HG03139 (cell line): ENCODE results near the gene WNT16.

Experiments
- ATAC-seq: cut with Tn5 transposase; IDR thresholded peaks from one replicate; pipeline ENCODE4 v1.9.1; 2021; ENCODE audit not compliant: unreplicated experiment

The WNT16 gene

DNA sequence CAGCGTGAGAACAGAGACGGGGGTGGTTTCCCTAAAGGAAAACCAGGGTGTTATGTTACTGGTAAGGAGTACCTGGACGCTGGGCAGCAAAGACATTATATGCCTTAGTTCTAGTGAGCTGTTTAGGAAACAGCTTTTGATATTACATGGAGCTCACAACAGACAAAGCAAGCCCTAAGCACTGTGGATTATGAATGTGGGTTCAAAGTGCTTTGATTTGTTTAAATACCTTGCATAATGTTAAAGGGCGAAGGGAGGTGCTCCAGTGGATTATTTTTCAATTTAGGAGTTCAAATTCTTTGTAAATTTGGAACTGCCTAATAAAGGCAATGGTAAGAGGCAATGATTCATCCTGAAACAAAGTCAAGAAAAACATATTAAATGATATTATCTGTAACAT is 13.8 kb downstream of the WNT16 start:
- no peak for ATAC-seq

DNA sequence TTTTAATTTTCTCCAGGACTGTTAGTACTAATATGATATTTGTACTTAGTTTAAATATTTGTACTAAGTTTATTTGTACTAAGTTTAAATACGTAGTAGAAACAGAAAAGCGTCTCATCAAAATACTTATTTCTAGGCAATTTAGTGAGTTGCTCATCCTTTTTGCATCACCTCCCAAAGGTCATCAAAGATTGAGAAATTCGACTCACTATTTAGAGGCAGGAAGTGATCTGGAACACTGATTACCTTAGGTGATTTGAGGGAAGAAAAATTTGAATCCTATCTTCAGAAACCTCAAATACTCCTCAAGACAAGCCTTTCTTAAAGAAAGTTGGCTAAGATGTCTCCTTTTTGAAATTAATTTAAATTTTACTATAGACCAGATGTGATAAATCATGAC is 14.5 kb downstream of the WNT16 start:
- ATAC-seq: no peak

DNA sequence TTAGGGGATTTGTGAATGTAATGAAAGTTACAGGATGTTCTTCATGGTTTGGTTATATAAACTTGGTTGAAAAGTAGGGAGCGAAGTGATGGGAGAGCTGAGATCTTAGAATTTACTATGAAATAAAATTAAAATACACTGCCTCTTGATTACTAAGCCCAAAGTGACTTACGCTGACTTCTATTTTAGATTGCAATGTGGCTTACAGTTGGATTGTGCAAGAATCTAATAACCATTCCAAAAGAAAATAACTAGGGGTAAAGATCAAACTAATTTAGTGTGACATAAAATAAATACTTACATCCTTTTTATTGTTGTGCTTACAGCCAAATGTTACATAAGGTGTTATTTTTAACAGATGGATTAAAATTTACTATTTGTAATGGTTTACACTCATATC is 15.3 kb downstream of the WNT16 start:
- no peak for ATAC-seq

DNA sequence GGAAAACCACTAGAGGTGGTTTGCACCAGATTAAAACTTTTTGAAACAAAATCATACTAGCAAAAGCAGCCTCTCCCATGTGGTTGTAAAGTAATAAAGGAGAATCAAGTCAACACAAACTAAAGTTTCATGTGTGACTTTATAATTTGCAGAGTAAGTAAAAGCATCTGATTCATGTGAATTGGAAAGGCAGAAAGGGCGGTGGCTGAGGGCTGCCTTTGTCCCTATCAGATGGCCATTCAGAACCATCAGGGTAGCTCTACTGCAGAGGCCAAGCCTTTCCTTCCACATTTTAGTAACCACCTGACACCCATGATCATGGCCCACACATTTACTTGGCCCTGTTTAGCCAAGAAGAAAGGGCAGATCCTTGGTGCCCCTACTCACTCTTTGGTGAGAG is 15.7 kb downstream of the WNT16 start:
- ATAC-seq: no peak

DNA sequence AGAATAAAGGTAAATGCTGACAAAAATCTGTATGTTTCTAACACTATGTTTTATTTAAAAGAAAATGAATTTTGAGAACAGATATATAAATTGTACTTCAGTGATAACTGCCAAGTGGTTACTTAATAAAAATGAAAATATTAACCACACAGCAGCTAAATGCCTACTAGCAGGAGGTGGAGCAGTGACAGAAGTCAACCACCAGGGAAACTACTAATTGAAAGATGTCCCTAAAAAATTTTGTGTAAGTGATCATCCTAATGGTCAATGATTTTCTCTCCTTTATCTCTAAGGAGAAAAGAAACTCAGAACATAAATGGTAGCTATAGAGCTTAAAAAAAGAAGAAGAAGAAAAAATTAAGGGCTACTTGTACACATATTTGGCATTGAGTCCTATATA is 22.9 kb downstream of the WNT16 start:
- no peak for ATAC-seq

DNA sequence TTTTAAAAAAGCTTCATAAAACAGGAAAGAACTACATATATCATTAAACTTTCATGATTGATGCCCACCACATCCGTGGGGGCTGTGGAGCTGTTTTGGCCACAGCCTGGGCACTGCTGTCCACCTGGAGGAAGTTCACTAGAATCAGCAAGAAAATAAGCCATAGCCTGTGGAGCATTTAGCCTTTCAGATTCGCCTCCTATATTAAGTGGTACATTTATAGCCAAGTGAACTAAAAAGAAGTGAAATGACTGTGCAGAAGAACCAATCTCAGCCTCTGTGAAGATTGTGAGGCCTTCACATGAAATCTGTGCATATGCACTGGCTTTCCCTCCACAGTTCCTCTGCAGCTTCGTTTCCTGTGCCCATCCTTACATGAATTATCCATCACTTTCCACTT is 23.5 kb downstream of the WNT16 start:
- no peak for ATAC-seq

DNA sequence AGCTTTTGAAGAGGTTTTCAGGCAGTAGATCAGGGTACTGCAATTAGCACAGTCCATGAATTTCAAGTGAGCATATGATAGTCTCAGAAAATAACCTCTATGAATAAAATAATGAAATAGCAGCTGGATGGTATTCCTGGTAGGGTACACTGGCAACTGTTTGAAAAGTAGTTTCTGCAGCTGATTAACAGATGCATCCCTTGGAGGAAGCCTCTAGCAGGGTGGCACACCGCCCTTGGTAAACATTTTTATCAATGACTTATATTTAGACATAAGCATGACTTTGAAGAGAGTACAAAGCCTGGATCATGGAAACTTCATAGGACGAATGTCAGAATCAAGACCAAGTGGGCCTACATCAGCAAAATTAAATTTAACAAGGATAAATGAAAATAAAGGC is 26.8 kb downstream of the WNT16 start:
- ATAC-seq: no peak

DNA sequence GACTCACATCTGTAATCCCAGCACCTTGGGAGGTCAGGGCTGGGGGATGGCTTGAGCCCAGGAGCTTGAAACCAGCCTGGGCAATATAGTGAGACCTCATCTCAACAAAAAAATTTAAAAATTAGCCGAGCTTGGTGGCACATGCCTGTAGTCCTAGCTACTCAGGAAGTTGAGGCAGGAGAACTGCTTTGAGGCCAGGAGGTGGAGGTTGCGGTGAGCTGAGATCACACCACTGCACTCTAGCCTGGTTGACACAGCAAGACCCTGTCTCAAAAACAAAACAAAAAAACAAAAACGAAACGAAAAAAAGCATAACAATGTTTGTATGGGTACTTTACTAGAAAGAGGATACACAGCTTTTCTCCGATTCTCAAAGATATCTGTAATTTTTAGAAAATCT is 31.8 kb downstream of the WNT16 start:
- ATAC-seq: no peak

DNA sequence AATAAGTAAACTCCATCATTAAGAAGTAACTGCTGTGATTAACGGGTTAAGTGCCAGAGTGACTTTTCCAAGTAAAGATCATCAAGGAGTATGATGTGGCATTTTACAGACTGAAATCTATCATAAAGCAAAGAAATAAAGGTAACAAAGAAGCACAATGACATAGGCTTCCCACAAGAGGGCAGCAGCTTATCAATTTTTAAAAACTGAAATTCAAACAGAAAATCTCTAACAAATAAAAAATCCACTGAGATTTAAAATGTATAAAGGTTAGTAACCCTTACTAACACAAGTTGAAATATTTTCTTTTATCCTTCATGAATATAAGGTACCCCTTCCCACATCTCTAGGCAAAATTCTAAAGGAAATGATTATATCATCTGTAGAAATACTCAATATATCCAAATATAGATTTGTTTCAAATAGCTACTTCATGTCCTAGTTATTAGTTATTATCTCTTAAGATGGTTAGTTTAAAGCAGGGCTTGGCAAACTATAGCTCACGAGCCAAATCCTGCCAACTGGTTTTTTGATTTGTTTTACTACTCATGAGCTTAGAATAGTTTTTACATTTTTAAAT is 38.1 kb downstream of the WNT16 start:
- ATAC-seq: no peak

DNA sequence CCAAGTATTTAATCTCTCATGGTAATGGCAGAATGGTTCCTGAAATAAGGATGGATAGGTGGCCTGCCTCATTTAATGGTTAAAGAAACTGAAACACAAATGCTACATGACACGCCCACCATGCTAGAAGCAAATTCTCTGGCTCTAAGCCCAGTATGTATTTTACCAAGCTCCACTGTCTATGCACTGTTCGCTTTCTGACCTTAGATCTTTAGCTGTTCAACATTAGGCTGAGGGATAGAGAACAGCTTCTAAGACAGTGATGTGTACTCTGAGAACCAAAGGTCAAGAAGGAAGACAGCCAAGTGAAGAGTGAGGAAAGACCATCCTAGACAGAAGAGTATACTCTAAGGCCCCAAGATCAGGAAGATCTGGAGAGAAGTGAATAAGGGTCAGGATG is 40.7 kb downstream of the WNT16 start:
- ATAC-seq: peak; percentile 46

DNA sequence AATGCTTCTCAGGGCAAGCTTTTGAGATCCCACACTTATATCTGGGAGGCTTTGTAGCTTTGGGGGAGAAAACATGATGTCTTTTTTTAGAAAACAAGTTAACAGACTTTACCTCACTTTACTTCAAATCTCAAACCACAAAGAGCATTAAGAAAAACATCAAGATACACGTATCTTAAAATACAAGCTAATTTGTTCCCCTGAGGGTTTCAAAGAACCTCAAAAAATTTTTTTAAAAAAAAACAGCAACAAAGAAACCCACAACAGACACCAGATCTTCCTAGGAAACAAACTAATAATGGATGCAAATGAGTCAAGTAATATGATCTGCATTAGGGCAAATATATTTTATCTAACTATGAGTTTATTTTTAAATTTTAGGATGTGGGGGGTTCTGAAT is 42.6 kb downstream of the WNT16 start:
- ATAC-seq: no peak

DNA sequence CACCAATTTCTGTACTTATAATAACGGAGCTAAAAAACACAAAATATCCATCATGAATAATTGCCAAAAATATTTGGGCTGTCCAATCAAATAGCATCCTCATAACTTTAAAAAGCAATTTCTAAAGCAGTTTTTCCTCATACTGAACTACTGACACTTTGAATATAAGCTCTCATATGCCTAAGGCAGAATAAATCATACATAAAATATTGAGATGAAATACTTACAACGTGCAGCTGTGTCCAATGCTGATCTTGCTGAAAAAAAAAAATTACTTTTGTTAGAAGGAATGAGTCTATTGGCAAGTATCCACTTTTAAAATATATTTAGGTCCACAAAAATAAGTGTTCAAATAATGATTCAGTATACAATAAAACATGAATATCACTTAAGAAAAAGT is 43.1 kb downstream of the WNT16 start:
- ATAC-seq: no peak

DNA sequence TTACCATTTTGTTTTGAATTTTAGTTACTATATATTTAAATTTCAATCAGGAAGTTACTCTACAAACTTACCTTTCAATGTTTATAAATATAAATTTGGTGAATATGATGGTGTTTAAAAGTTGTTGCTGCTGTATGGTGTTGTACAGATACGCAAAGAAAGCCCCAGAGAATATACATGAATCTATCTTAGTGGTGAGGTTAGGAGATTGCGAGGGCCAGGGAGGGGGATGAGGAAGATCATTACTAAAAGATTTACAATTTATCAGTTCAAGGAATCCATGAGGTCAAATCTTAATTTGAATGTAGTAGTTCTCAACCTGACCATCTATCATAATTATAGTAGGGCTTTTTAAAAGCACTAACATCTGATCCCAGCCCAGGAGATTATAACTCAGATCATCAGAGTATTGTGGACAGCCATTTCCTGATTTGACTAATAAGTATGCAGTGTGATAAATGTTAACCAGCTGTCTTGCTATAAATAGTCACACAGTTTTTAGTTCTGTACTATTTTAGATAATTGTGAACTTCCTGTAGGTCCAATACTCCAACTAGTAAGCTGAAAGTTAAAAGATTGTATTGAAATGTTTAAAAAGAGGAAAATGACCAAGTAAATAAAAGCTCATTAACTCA is 43.7 kb downstream of the WNT16 start:
- ATAC-seq: peak; percentile 81

DNA sequence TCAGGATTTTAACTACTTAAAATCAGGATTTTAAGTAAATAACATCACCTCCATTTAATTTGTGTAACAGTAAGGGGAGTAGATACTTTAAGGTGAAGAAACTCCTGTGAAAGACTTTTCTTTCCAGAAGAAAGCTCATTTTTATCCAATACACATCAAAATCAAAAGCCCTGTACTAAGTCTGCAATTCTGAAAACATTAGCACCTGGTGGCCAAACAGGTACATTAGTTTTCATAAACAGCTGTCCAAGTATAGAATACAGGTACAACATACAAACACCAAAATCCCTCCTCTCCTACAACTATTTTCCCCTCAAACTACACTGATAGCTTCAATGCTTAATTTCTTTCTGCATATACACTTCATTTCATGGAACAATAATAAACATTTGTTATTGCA is 44.4 kb downstream of the WNT16 start:
- ATAC-seq: no peak

DNA sequence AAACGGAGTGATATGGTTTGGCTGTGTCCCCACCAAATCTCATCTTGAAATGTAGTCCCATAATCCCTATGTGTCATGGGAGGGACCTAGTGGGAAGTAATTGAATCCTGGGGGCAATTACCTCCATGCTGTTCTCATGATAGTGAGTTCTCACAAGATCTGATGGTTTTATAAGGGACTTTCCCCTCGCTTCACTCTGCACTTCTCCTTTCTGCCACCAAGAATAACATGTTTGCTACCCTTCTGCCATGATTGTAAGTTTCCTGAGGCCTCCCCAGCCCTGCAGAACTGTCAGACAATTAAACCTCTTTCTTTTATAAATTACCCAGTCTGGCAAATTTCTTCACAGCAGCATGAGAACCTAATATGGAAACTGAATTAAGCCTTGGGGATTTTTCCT is 48.2 kb downstream of the WNT16 start:
- no peak for ATAC-seq

DNA sequence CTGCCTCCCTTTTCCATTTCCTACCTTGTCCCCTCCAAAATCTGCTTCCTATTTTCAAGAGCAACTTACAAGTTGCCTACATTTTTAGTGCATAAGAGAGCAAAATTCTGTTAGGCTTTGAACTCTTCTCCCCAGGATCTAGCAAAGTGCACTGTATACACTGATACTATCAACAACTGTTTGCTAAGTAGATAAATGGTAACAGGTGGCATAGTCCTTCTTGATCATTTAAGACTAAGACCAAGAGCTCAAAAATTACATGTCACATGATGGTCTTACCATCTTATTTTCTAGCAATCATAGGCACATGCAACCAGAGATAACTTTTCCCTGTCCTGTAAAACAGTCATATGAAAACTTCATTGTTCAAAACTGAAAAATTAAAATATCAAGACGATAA is 51.1 kb downstream of the WNT16 start:
- ATAC-seq: no peak

DNA sequence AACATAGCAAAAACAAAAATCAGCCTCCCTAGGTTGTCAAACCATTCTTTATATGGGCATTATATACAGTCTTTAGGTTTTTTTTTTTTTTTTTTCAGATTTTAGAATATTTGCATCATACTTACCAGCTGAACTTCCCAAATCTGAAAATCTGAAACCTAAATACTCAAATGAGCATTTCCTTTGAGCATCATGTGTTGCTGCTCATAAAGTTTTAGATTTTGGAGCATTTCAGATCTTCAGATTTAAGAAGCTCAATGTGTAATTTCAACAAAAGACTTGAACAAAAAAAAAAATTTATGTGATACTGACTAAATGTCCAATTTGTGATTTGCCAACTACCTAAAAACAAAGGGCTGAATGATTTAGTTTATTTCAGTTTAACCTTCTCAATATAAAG is 53.7 kb downstream of the WNT16 start:
- ATAC-seq: no peak

DNA sequence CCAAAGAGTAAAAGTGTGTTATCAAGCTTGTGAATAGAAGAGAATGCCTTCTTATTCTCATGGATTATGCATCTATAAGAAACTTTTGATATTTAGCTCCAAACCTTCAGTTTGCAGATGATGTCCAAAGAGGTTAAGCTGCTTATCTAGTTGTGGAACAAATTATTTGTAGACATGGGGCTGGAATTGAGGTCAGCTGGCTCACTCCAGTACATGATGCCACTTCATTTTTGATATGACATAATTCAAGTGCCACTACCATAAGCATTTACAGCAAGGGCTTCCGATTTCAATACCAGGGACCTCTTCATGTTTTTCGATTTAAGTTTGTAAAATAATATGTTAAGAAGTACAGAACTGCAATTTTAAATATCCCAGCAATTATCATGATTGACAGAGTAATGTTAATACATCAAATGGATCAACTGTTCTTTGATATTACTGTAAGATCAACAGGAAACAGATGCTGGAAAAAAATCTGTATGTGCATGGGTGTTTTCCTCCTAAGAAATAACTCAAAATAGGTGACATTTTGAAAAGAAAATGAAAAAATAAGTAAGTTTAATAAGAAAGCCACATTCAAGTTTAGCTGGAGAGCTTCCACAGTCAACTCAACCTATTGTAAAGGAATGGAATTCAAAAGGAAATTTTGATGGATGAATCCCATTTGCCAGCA is 54.6 kb downstream of the WNT16 start:
- no peak for ATAC-seq

DNA sequence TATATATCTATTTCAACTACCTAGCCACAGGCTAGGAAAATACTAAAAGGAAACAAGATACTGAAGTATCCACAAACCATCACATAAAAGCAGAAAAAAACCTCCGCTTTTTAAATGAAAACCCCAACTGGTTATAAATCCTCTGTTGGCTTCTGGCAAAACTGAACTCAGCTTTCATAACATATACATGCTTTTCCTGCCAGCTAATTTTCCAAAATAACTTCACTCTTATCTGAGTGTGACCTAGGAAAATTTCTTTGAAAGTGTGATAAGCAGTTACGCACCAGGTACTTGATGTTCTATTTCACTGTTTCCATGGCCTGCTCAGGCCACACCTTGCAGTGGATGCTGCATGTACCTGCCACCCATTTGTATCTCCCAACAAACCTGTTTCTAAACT is 55.5 kb downstream of the WNT16 start:
- no peak for ATAC-seq

DNA sequence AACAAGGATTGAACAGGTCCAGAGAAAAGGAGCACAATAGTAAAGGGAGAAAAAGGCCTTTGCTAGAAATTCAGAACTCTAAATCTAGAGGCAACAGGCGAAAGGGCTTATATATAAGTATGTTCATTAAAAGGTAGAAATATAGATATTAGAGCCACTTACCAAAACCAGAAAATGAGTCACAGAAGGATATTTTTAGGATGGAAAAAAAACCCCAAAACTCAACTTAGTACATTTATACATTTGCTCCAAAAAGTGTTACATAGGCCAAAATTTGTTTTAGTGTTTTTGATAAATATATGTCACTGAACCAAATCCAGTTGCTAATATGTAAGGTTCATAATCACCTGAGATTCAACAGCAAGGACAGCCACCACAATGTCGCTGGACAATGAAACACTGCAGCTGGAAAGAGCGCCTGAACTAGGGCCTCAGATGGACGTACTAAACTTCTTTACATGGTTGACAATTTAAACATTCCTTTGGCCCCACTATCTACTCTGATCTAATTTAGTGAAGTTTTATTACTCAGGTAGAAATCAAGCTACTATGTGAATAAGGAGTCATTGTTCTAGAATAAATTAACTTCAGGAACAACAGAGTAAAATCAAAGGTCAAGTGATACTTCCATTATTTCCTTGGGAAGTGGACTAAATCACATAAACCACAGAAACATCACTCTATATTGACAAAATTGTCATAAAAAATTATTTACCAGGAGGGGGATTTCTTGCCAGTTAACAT is 56.4 kb downstream of the WNT16 start:
- no peak for ATAC-seq

DNA sequence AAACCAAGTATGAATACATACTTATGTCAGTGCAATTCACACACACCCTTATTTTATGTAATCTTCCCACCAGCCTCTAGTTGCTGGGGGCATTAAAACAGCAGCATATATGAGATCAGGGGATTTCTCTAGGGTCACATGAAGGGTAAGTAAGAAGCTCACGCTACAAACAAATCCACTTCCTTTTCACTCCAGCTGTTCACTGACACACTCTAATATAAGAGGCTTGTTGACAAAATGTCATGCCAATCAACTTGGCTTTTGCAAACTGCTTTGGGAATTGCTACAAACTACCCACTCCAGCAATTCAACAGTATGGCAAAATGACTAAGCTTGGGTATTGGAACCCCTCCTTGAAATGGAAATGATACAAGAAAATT is 57.0 kb downstream of the WNT16 start:
- ATAC-seq: peak; percentile 90

DNA sequence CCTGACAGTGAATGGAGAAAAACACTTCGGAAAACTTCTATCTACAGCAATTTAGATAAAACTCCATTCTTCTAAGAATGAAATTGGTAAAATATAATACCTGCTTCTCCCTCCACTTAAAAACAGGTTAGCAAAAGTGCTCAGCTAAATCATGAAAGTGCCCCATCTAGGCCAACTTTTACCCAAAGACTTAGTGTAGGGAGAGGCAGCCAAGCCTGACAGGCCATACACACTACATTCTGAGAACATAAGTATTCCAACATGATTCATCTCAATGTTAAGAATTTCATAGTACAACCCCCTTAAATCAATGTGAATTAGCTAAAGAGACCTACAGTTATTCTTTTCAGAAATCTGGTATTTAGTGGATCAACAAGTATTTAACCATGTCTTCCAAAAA is 60.1 kb downstream of the WNT16 start:
- ATAC-seq: no peak
